ES-I3 (cell line): ENCODE measurements around the gene FANCL.
A peak's percentile ranks its signal among the peaks of the same experiment; 100 is the strongest.
"Not testable (repeated sequence)": the region's sequence is repeated elsewhere in the genome, so short reads cannot be mapped to it uniquely, and the experiment has no call there.

ENCODE experiments used
- H3K36me3 ChIP-seq: 2 replicates; pipeline ENCODE4 v1.6.1; 2013; ENCODE audit warnings: mild to moderate bottlenecking, low read length, control low read depth, moderate library complexity; ENCODE audit not compliant: insufficient read depth
- H3K4me1 ChIP-seq: 2 replicates; pipeline ENCODE4 v1.6.1; 2013; ENCODE audit warnings: mild to moderate bottlenecking, control low read depth, low read length; ENCODE audit not compliant: insufficient read depth
- H3K9ac ChIP-seq: 2 replicates; pipeline ENCODE4 v1.6.1; 2013; ENCODE audit warnings: low read depth, mild to moderate bottlenecking, low read length, moderate library complexity
- H3K9me3 ChIP-seq: 2 replicates; pipeline ENCODE4 v1.6.1; 2013; ENCODE audit warnings: mild to moderate bottlenecking, low read length, moderate library complexity; ENCODE audit not compliant: control insufficient read depth, insufficient read depth

FANCL gene

DNA sequence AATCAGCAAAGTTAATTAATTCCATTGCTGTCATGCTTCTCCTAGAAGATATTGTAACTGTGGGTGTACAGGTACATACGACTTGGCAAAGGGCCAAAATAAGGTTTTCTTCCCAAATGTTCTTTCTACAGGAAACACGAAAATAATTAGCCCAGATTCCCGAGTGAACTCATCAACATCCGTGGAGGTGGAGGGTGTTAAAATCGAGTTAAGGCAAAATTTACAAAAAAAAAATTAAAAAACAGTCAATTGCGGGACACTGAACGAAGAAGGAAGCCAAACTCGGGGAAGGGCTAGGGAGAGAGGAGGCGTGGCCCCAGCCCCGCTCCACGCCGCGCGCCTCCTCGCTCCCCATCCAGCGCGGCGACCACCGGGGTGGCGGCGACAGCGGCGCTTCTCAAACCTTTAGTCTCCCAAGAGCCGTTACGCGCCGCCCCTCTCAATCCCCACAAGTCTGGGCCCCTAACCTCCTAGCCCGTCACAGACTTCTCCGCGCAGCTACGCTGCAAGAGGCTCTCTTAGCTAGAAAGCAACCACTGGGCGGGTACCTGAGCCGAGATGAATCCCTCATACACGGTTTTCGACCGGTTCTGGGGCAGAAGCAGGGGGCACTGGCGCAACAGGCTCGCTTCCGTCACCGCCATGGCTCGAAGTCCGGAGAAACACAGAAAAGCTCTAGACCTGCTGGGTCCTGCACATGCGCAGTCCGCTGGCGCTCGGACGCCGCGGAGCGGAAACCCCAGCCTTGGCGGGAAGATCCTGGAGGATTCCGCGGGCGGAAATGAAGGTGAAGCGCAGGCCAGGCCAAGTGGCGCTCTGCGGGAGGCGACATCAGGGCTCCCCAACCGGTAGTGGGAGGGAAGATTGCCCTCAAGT lies at the start of gene FANCL:
Gene FANCL, minus strand, starts transcription at position 656 of the 876 bp plus-strand sequence. Its CDS starts 12 bp downstream, at position 644.
- Histone ChIP-seq H3K4me1 (no peaks in the 10 kb centered on the region), H3K9me3 (no peaks in the 10 kb centered on the region; the same call in 1 of the 2 replicates), H3K9ac (peak within 1 kb of the TSS; percentile 86), H3K36me3 (no peaks in the 10 kb centered on the region)

DNA sequence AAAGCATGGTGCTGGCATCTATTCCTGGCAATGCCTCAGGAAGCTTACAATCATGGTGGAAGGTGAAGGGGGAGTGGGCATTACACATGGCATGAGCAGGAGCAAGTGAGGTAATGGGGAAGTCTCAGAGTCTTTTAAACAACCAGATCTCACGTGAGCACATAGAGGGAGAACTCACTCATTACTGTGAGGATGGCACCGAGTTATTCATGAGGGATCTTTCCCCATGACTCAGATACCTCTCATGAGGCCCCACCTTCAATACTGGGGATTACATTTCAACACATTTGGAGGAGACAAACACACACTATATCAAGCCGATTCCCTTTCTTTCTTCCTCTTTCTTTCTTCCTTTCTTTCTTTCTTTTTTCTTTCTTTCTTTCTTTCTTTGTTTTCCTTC lies 47.9 kb upstream of the FANCL start:
- Histone ChIP-seq H3K4me1 (no peaks in the 10 kb centered on the region), H3K9ac (no peak overlapping the region), H3K9me3 (no peaks in the 10 kb centered on the region)

DNA sequence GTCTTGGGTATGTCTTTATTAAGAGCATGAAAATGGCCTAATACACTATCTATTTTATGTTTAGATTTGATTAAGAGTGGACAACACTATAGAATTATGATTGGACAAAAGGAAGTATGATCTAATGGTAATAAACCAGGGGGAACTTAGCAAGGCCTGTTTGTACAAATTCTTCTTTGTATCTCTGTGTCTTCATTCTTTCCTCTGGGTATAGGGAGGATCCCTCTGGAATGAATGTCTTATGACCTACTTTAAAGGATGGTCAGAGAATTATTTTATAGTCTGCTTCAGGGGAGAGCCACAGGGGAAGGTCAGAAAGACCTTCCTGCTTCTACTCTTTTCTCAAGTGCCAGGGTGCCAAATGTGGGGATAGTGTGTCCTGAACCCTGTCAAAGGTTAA lies 42.8 kb upstream of the FANCL start:
- Histone ChIP-seq H3K36me3 (no peaks in the 10 kb centered on the region), H3K9ac (no peak overlapping the region), H3K9me3 (no peaks in the 10 kb centered on the region), H3K4me1 (no peaks in the 10 kb centered on the region)

More for the DNA sequence above, 47.9 kb upstream of the FANCL start:
- no peaks in the 10 kb centered on the region for H3K36me3 ChIP-seq

DNA sequence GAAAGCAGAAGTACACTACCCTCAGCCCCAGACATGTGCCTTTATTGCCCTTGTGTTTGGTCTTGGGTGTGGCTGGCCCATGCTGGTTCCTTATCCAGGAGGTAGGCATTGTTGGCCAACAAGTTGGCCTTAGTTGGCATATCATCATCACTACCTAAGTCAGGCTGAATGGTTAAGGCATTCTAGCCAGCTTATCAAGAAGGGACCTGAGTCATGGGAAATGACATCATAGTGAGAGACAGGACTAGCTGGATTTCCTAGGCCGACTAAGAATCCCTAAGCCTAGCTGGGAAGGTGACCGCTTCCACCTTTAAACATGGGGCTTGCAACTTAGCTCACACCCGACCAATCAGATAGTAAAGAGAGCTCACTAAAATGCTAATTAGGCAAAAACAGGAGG lies 34.0 kb upstream of the FANCL start:
- H3K9ac ChIP-seq, H3K4me1 ChIP-seq, H3K36me3 ChIP-seq, H3K9me3 ChIP-seq: not testable (repeated sequence)

GRCh38 chr2:58271826-58272225 lies 30.7 kb upstream of the FANCL start:
- Histone ChIP-seq H3K9ac (no peak overlapping the region), H3K9me3 (no peaks in the 10 kb centered on the region), H3K36me3 (no peaks in the 10 kb centered on the region), H3K4me1 (no peaks in the 10 kb centered on the region)

GRCh38 chr2:58268685-58269084 lies 27.6 kb upstream of the FANCL start:
- Histone ChIP-seq H3K36me3 (no peaks in the 10 kb centered on the region), H3K9ac (no peak overlapping the region), H3K4me1 (no peaks in the 10 kb centered on the region), H3K9me3 (no peaks in the 10 kb centered on the region)

GRCh38 chr2:58266211-58266610 lies 25.1 kb upstream of the FANCL start:
- H3K9me3 ChIP-seq, result no peaks in the 10 kb centered on the region
- no peak overlapping the region for H3K9ac ChIP-seq
- no peaks in the 10 kb centered on the region for H3K36me3 ChIP-seq
- H3K4me1 ChIP-seq, result no peaks in the 10 kb centered on the region

DNA sequence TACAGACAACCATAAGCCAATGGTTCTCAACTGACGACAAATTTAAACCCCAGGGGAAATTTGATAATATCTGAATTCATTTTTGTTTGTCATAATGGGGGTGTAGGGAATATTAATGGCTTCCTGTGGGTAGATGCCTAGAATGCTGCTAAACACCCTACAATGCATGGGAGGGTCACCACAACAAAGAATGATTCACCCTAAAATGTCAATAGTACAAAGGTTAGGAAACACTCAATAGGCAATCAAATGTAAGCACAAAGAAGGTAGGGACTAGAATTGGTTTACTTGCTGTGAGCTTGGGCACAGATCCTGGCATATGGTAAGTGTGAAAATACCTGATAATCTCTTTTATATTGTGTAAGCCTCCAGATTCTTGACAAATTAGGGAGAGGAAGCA lies 20.1 kb upstream of the FANCL start:
- Histone ChIP-seq H3K9me3 (no peaks in the 10 kb centered on the region), H3K36me3 (no peaks in the 10 kb centered on the region), H3K9ac (no peak overlapping the region), H3K4me1 (no peaks in the 10 kb centered on the region)

DNA sequence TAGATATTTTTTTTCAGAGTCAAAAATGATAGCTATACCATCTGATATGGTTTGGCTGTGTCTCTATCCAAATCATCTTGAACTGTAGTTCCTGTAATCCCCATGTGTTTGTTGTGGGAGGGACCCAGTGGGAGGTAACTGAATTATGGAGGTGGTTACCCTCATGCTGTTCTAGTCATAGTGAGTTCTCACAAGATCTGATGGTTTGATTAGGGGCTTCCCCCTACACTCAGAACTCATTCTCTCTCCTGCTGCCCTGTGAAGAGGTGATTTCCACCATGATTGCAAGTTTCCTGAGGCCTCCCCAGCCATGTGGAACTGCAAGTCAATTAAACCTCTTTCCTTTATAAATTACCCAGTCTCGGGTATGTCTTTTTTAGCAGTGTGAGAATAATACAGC lies 17.3 kb upstream of the FANCL start:
- not testable (repeated sequence) for H3K4me1 ChIP-seq, H3K36me3 ChIP-seq

DNA sequence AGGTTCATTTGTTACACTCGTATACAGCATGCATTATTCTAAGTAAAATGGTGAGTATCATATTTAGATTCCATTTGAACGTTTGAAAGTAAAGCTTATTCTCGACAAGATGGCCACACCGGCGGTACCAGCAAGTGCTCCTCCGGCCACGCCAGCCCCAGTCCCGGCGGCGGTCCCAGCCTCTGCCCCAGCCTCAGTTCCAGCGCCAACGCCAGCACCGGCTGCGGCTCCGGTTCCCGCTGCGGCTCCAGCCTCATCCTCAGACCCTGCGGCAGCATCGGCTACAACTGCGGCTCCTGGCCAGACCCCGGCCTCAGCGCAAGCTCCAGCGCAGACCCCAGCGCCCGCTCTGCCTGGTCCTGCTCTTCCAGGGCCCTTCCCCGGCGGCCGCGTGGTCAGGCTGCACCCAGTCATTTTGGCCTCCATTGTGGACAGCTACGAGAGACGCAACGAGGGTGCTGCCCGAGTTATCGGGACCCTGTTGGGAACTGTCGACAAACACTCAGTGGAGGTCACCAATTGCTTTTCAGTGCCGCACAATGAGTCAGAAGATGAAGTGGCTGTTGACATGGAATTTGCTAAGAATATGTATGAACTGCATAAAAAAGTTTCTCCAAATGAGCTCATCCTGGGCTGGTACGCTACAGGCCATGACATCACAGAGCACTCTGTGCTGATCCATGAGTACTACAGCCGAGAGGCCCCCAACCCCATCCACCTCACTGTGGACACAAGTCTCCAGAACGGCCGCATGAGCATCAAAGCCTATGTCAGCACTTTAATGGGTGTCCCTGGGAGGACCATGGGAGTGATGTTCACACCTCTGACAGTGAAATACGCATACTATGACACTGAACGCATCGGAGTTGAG lies 10.4 kb upstream of the FANCL start:
- not testable (repeated sequence) for H3K36me3 ChIP-seq, H3K9ac ChIP-seq, H3K4me1 ChIP-seq, H3K9me3 ChIP-seq

More for the DNA sequence above, 17.3 kb upstream of the FANCL start:
- H3K9me3 ChIP-seq, H3K9ac ChIP-seq: not testable (repeated sequence)

- no peaks in the 10 kb centered on the region for H3K9me3 ChIP-seq
- H3K36me3 ChIP-seq, result no peaks in the 10 kb centered on the region
- no peaks in the 10 kb centered on the region for H3K4me1 ChIP-seq
- H3K9ac ChIP-seq, result peak overlapping the region; percentile 86
These were observed 380 bp upstream of the FANCL start for GRCh38 chr2:58241546-58241864.

- Histone ChIP-seq H3K36me3 (no peaks in the 10 kb centered on the region), H3K4me1 (no peaks in the 10 kb centered on the region), H3K9ac (no peak overlapping the region), H3K9me3 (no peaks in the 10 kb centered on the region; the same call in 1 of the 2 replicates)
These were observed 1.7 kb downstream of the FANCL start for GRCh38 chr2:58239243-58239925.

GRCh38 chr2:58237741-58238140 lies 3.4 kb downstream of the FANCL start:
- H3K9me3 ChIP-seq, result no peaks in the 10 kb centered on the region; the same call in 1 of the 2 replicates
- no peaks in the 10 kb centered on the region for H3K36me3 ChIP-seq
- no peak overlapping the region for H3K9ac ChIP-seq
- no peaks in the 10 kb centered on the region for H3K4me1 ChIP-seq

- H3K4me1 ChIP-seq, result no peaks in the 10 kb centered on the region
- H3K9me3 ChIP-seq, result no peaks in the 10 kb centered on the region; the same call in 1 of the 2 replicates
- H3K36me3 ChIP-seq, result no peaks in the 10 kb centered on the region
- no peak overlapping the region for H3K9ac ChIP-seq
These were observed 5.1 kb downstream of the FANCL start for GRCh38 chr2:58235984-58236383.
